Keratinocyte (primary cell): ENCODE results near the gene LTC4S. TPM values are rescaled to one million over a fixed set of nuclear protein-coding genes. Genes with fewer than 3 reads are reported as not detected.

Experiments used
- DNase-seq: peaks from one replicate; pipeline ENCODE4 v3.0.0-alpha.2; 2011; ENCODE audit warnings: low read depth, missing footprints, low spot score
- FAIRE-seq: peaks from 2 replicates; lab custom pipeline; 2011; peaks lifted over from hg19 to GRCh38; lab: Jason Lieb, UNC
- H2AFZ ChIP-seq: 2 replicates; pipeline ENCODE4 v1.6.0; 2012; ENCODE audit warnings: low read length, control low read depth, inconsistent platforms; ENCODE audit not compliant: control insufficient read depth
- H3K27ac ChIP-seq: 2 replicates; pipeline ENCODE4 v1.5.1; 2011; ENCODE audit warnings: low read length; ENCODE audit not compliant: control insufficient read depth, insufficient read depth
- H3K27me3 ChIP-seq: 3 replicates; pipeline ENCODE4 v1.6.0; 2011; ENCODE audit warnings: low read length; ENCODE audit not compliant: control insufficient read depth, insufficient read depth; ENCODE audit errors: extremely low read depth
- H3K36me3 ChIP-seq, 2 experiments: 2 replicates in 1 of 2; 3 replicates in 1 of 2; pipeline ENCODE4 v1.5.1; 2011; ENCODE audit warnings: low read length in 2 of 2, mild to moderate bottlenecking in 1 of 2; ENCODE audit not compliant: control insufficient read depth in 2 of 2, insufficient read depth in 2 of 2; ENCODE audit errors: extremely low read depth in 1 of 2
- H3K4me1 ChIP-seq: 3 replicates; pipeline ENCODE4 v1.5.1; 2011; ENCODE audit warnings: low read length; ENCODE audit not compliant: control insufficient read depth, insufficient read depth; ENCODE audit errors: extremely low read depth
- H3K4me2 ChIP-seq: 3 replicates; pipeline ENCODE4 v1.6.0; 2011; ENCODE audit warnings: low read depth, low read length; ENCODE audit not compliant: control insufficient read depth, insufficient read depth; ENCODE audit errors: extremely low read depth
- H3K4me3 ChIP-seq, 3 experiments: fragments of 200-600 bp in 1 of 3; sonication (generic) in 1 of 3; 2 replicates in 2 of 3; 3 replicates in 1 of 3; pipeline ENCODE4 v1.5.1; 2011 to 2016; ENCODE audit warnings: low read length in 3 of 3, mild to moderate bottlenecking in 3 of 3, control low read depth in 2 of 3, inconsistent platforms in 1 of 3, low read depth in 1 of 3, mixed read lengths in 1 of 3, mixed run types in 1 of 3, moderate library complexity in 1 of 3; ENCODE audit not compliant: control insufficient read depth in 2 of 3, insufficient read depth in 2 of 3; ENCODE audit errors: extremely low read depth in 1 of 3
- H3K79me2 ChIP-seq: 2 replicates; pipeline ENCODE4 v1.6.0; 2012; ENCODE audit warnings: low read length; ENCODE audit not compliant: control insufficient read depth, insufficient read depth
- H3K9ac ChIP-seq: 3 replicates; pipeline ENCODE4 v1.6.0; 2011; ENCODE audit warnings: low read length; ENCODE audit not compliant: control insufficient read depth, insufficient read depth; ENCODE audit errors: extremely low read depth
- H3K9me1 ChIP-seq: 3 replicates; pipeline ENCODE4 v1.6.0; 2011; ENCODE audit warnings: low read length; ENCODE audit not compliant: control insufficient read depth, insufficient read depth; ENCODE audit errors: extremely low read depth
- H3K9me3 ChIP-seq: 2 replicates; pipeline ENCODE4 v1.5.1; 2012; ENCODE audit warnings: low read depth, low read length; ENCODE audit not compliant: control insufficient read depth
- H4K20me1 ChIP-seq: 3 replicates; pipeline ENCODE4 v1.6.0; 2011; ENCODE audit warnings: low read length; ENCODE audit not compliant: control insufficient read depth, insufficient read depth; ENCODE audit errors: extremely low read depth
- EZH2 ChIP-seq: IDR thresholded peaks from one replicate; pipeline ENCODE4 v1.6.1; 2012; ENCODE audit warnings: inconsistent platforms, mild to moderate bottlenecking, low read length, moderate library complexity
- dilution Hi-C: fragments of 300-500 bp; cut with MboI; formaldehyde crosslinking; loops from one replicate; pipeline ENCODE4 v1.7.0; 2020; ENCODE audit warnings: low sequenced_read_pairs; ENCODE audit not compliant: extremely low pct_ligation_motif_present
- polyA plus RNA-seq, 5 experiments: library from polyadenylated mRNA; depleted of rRNA in 3 of 5; stranded (reverse) in 3 of 5; stranded (forward) in 1 of 5; unstranded in 1 of 5; fragments of >200 nt; gene quantifications; 1 replicate in 1 of 5; 2 replicates in 3 of 5; 3 replicates in 1 of 5; pipeline versions ENCODE4 v1.2.1 to v1.2.3, GENCODE V29; 2011 to 2012; ENCODE audit warnings: missing spikeins in 2 of 5, low read depth in 1 of 5, low replicate concordance in 1 of 5
- TF ChIP-seq, protein P1 (sequence below), 3 experiments: IDR thresholded peaks in 1 of 3; conservative IDR thresholded peaks in 1 of 3; optimal IDR thresholded peaks in 1 of 3; 2 replicates in 2 of 3; 3 replicates in 1 of 3; pipeline versions ENCODE3 to v1.5.1; 2011; ENCODE audit warnings: low read length in 3 of 3, mild to moderate bottlenecking in 3 of 3, moderate library complexity in 2 of 3, control low read depth in 1 of 3, inconsistent platforms in 1 of 3; ENCODE audit not compliant: insufficient read depth in 2 of 3; ENCODE audit errors: extremely low read depth in 1 of 3

Gene LTC4S
- polyA plus RNA-seq, 1 donor (not counting 4 experiments of a cell fraction or from before 2014, with no cell fraction given), result not detected

- H4K20me1 ChIP-seq, result peaks cover 2% of the 10 kb centered on the region
- no peak overlapping the region for H3K9ac ChIP-seq
- H3K4me3 ChIP-seq, result no peak overlapping the region
- H3K36me3 ChIP-seq, result peaks cover 23 to 41% of the 10 kb centered on the region in 2 experiments
- H3K79me2 ChIP-seq, result no peaks in the 10 kb centered on the region
- H3K9me1 ChIP-seq, result no peaks in the 10 kb centered on the region
- dilution Hi-C loops, result no loop called here
- no peaks in the 10 kb centered on the region for H3K27me3 ChIP-seq
- H3K27ac ChIP-seq, result no peak overlapping the region
- no peak for TF ChIP-seq EZH2
- TF ChIP-seq, protein P1, sequence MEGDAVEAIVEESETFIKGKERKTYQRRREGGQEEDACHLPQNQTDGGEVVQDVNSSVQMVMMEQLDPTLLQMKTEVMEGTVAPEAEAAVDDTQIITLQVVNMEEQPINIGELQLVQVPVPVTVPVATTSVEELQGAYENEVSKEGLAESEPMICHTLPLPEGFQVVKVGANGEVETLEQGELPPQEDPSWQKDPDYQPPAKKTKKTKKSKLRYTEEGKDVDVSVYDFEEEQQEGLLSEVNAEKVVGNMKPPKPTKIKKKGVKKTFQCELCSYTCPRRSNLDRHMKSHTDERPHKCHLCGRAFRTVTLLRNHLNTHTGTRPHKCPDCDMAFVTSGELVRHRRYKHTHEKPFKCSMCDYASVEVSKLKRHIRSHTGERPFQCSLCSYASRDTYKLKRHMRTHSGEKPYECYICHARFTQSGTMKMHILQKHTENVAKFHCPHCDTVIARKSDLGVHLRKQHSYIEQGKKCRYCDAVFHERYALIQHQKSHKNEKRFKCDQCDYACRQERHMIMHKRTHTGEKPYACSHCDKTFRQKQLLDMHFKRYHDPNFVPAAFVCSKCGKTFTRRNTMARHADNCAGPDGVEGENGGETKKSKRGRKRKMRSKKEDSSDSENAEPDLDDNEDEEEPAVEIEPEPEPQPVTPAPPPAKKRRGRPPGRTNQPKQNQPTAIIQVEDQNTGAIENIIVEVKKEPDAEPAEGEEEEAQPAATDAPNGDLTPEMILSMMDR (optimal IDR thresholded peaks at IDR 0.05 in 1 of 3, IDR thresholded peaks at IDR 0.05 in 1 of 3, conservative IDR thresholded peaks at IDR 0.05 in 1 of 3; ENCODE audit: extremely low read depth in 1 of 3, insufficient read depth in 2 of 3, low read length in 3 of 3), result no peak
- no peaks in the 10 kb centered on the region for H3K4me1 ChIP-seq
- no peak for DNase-seq
- H3K9me3 ChIP-seq, result no peaks in the 10 kb centered on the region
- no peak overlapping the region for H3K4me2 ChIP-seq
- no peak for FAIRE-seq
- H2AFZ ChIP-seq, result no peak overlapping the region
Measured at GRCh38 chr5:179776411-179776938, 17.3 kb upstream of the LTC4S start.

- Histone ChIP-seq H3K9me3 (no peaks in the 10 kb centered on the region), H3K27me3 (no peaks in the 10 kb centered on the region), H4K20me1 (peaks cover 2% of the 10 kb centered on the region), H3K4me1 (no peaks in the 10 kb centered on the region), H3K4me3 (no peak overlapping the region), H3K27ac (no peak overlapping the region), H3K9ac (no peak overlapping the region), H3K79me2 (no peaks in the 10 kb centered on the region), H3K36me3 (peaks cover 20 to 34% of the 10 kb centered on the region in 2 experiments), H3K9me1 (no peaks in the 10 kb centered on the region), H2AFZ (no peak overlapping the region), H3K4me2 (no peak overlapping the region)
- FAIRE-seq, result no peak
- DNase-seq, result no peak
- dilution Hi-C loops, result no loop called here
- no peak for TF ChIP-seq EZH2
- TF ChIP-seq, protein P1 (optimal IDR thresholded peaks at IDR 0.05 in 1 of 3, IDR thresholded peaks at IDR 0.05 in 1 of 3, conservative IDR thresholded peaks at IDR 0.05 in 1 of 3; ENCODE audit: extremely low read depth in 1 of 3, insufficient read depth in 2 of 3, low read length in 3 of 3), result no peak
Measured at GRCh38 chr5:179777456-179777855, 16.3 kb upstream of the LTC4S start.
